ENCODE measurements around the gene KANSL1L.
"Not testable (repeated sequence)": the region's sequence is repeated elsewhere in the genome, so short reads cannot be mapped to it uniquely, and the experiment has no call there.

Gene KANSL1L

GRCh38 chr2:210189452-210190138, 18.4 kb upstream of the KANSL1L start:
- Histone ChIP-seq H3K27ac (no peak overlapping the region), H3K4me3 (no peak overlapping the region)
- no peak for TF ChIP-seq CTCF (IDR thresholded peaks at IDR 0.05)
- DNase-seq (ENCODE audit: low spot score) = no peak

GRCh38 chr2:210188755-210189154, 17.5 kb upstream of the KANSL1L start:
- no peak for DNase-seq (ENCODE audit: low spot score)
- Histone ChIP-seq H3K4me3 (no peak overlapping the region), H3K27ac (no peak overlapping the region)
- no peak for TF ChIP-seq CTCF (IDR thresholded peaks at IDR 0.05)

- no peak for DNase-seq (ENCODE audit: low spot score)
- no peak overlapping the region for H3K4me3 ChIP-seq
- no peak overlapping the region for H3K27ac ChIP-seq
- no peak for TF ChIP-seq CTCF (IDR thresholded peaks at IDR 0.05)
Observed at GRCh38 chr2:210188190-210188589, 17.0 kb upstream of the KANSL1L start.

DNA sequence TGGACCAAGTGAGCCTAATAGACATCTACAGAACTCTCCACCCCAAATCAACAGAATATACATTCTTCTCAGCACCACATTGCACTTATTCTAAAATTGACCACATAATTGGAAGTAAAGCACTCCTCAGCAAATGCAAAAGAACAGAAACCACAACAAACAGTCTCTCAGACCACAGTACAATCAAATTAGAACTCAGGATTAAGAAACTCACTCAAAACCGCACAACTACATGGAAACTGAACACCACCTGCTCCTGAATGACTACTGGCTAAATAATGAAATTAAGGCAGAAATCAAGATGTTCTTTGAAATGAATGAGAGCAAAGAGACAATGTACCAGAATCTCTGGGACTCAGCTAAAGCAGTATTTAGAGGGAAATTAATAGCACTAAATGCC, 12.7 kb upstream of the KANSL1L start:
- not testable (repeated sequence) for H3K4me3 ChIP-seq

GRCh38 chr2:210181606-210182088, 10.4 kb upstream of the KANSL1L start:
- not testable (repeated sequence) for DNase-seq (ENCODE audit: low spot score); H3K27ac ChIP-seq; H3K4me3 ChIP-seq

More for the DNA sequence above, 12.7 kb upstream of the KANSL1L start:
- not testable (repeated sequence) for H3K27ac ChIP-seq; DNase-seq (ENCODE audit: low spot score)

GRCh38 chr2:210181033-210181605, 9.9 kb upstream of the KANSL1L start:
- DNase-seq (ENCODE audit: low spot score); H3K27ac ChIP-seq; H3K4me3 ChIP-seq: not testable (repeated sequence)

GRCh38 chr2:210180477-210180876, 9.3 kb upstream of the KANSL1L start:
- no peak overlapping the region for H3K27ac ChIP-seq
- no peak for DNase-seq (ENCODE audit: low spot score)
- H3K4me3 ChIP-seq = no peak overlapping the region
- no peak for TF ChIP-seq CTCF (IDR thresholded peaks at IDR 0.05)

GRCh38 chr2:210179351-210179990, 8.3 kb upstream of the KANSL1L start:
- DNase-seq (ENCODE audit: low spot score) = no peak
- Histone ChIP-seq H3K4me3 (no peak overlapping the region), H3K27ac (no peak overlapping the region)
- no peak for TF ChIP-seq CTCF (IDR thresholded peaks at IDR 0.05)
